HG03280 (cell line): Measurements from ENCODE around the gene F7.
A peak's percentile ranks its signal among the peaks of the same experiment; 100 is the strongest.
"Not testable (repeated sequence)": the region's sequence is repeated elsewhere in the genome, so short reads cannot be mapped to it uniquely, and the experiment has no call there.

Source experiments
- ATAC-seq: cut with Tn5 transposase; IDR thresholded peaks from one replicate; pipeline ENCODE4 v1.9.1; 2021; ENCODE audit warnings: mild to moderate bottlenecking, moderate library complexity; ENCODE audit not compliant: unreplicated experiment

F7 gene

DNA sequence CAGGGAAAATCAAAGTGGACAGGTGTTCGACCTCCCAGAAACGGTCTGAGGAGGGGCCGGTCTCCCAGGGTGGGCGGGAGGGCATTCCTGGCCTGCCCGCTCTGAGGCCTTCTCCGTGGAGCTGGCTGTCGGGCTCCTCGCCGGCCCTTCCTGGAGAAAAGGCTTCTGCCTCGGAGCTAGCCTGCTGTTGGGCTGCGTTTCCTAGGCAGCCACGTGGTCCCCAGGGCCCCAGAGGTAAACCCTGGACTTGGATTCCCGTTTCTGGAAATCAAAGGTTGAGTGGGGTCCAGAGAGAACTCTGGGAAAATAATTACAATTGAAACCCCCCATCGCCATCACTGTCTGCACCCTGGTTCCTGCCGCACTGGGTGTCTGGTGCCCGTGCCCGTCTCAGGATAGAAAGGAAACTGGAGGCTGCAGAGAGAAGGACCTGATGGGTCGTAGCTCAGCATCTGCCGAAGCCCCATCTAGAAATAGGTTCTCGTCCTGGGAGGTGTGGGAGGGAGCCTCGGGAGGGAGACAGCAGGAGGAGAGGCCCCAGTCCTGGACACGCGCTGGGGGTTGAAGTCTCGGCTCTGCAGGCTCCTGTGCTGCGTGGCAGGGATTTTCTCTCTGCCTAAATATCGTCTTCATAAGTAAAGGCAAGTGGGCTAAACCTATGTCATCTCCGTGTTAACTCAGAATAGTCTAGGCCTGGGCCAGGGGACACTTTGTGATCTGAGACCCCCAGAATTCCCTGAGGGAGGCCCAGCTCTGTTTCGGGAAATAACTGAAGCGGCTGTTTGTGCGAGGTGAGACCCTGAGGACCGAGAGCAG lies 45.2 kb downstream of the F7 start:
- no peak for ATAC-seq

DNA sequence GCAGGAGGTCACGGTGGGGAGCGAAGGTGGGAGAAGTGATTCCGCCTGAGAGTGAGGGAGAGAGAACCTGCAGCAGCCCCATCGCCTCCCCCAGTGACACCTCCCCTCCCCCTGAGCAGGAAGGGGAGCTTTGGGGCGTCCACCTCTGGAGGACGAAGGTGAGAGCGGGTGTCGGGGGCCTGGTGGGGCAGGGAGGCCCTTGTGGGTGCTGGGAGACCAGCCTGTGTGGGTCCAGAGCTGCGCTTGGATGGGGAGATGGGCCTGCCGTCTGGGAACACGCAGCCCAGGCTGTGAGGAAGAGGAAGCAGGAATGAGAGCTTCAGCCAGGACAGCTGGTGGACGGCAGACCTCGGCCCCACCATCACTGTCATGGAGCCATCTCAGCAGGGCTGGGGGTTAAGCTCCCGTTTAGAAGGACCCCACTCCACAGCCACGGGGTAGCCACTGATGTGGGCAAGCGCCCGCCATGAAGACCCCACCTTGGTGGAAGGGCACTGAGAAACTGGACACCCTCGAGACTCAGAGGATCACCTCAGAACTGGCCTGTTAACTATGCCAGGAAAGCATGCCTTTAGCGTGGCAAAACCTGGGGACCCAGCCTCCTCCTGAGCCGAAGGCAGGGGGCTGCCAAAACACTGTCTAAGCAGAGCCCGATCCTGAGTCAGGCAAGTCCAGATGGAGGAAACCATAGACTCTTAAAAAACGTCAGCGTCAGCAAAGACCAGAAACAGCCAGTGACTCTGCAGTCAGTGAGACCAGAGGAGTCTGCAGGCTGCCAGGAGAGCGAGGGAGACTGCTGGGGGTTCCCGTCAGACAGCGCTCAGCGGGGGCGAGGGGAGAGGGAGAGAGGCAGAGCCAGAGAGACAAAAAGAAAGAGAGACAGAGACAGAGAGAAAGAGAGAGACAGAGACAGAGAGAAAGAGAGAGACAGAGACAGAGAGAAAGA lies 46.4 kb downstream of the F7 start:
- ATAC-seq, result no peak

DNA sequence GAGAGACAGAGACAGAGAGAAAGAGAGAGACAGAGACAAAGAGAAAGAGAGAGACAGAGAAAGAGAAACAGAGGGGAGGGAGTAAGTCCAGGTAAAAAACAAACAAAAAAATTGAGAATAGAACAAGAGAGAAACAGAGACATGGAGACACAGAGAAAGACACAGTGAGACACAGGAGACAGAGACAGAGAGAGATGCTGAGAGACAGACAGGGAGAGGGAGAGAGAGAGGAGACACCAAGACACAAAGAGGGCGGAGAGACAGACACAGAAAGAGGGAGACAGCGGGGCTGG lies 47.0 kb downstream of the F7 start:
- ATAC-seq, result no peak

DNA sequence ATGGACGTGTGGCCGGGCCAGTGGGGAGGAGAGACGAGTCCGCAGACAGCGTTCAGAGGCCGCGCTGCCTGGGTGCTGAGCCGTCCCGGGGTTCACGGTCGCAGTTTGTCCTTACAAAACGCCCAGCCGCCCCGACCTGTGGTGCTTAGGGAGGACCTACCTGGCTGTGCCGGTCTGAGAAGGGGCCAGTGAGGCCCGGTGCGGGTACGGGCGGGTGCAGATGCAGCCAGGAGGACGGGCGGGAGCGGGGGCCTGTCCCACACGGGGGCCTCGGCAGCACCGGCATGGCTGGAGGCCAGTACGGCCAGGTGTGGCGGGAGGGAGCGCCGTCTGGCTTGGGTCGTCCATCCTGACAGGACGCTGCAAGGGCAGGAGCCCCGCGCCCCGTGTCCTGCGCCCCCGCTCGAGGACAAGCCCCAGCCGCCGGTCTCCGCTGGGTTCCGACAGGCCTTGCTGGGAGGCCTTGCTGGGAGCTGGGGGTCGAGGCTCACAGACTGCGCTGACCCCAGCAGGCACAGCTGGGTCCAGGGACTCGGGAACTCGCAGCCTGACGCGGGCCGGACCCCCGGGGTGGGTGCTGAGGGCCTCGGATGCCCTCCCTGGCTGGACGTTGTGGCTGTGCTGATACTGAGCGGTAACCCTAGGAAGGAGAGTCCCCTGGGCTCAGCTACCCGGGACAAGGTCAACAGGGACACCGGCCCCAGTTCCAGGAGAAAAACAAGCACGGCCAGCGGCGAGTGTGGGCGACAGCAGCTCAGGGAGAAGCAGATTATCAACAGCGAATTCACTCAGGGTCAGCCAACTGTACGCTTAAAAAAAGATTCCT lies 47.6 kb downstream of the F7 start:
- ATAC-seq, result peak; percentile 29

DNA sequence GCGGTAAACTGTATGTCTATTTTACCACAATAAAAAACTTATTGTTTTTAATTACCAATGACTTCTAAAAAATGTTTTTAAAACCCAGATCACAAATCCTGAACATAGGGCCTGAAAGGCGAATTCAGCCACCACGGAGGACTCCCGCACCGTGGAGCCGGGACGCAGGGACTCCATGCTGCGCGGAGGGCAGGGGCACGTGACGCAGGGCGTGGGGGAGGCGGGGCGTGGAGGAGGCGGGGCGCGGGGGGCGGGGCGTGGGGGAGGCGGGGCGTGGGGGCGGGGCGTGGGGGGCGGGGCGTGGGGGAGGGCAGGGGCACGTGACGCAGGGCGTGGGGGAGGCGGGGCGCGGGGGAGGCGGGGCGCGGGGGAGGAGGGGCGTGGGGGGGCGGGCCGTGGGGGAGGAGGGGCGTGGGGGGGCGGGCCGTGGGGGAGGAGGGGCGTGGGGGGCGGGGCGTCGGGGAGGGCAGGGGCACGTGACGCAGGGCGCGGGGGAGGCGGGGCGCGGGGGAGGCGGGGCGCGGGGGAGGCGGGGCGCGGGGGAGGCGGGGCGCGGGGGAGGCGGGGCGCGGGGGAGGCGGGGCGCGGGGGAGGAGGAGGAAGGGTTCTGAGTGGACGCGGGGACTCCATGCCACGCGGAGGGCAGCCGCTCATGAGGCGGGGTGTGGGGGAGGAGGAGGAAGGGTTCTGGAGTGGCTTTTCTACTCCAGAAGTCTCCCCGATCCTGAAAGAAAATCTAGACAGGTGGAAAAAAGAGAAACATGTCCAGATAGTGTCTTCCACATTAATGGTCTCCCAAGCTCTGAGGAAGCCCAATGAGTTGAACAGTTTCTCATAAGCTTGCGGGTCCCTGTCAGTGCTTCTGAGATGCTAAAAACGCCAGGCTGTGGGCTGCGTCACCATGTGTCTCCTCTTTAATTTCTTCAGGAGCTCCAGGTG lies 48.5 kb downstream of the F7 start:
- peak; percentile 57 for ATAC-seq

DNA sequence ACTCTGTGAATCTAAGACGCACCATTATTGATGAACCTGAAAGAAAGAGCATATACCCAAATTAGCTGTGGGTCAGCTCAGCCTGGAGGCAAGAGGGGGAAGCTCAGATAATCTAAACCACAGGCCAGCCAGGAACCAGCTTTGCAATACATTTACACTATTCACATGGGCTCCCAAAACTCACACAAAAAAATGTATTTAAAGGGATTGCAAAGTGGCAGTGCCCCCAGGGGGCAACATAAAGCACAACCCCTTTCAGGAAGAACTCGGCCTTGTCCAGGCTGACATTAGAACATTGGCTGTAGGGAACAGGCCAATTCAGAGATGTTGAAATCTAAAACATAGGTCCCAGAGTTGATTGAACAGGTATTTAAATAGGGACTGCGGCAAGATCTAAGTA lies 49.6 kb downstream of the F7 start:
- no peak for ATAC-seq

DNA sequence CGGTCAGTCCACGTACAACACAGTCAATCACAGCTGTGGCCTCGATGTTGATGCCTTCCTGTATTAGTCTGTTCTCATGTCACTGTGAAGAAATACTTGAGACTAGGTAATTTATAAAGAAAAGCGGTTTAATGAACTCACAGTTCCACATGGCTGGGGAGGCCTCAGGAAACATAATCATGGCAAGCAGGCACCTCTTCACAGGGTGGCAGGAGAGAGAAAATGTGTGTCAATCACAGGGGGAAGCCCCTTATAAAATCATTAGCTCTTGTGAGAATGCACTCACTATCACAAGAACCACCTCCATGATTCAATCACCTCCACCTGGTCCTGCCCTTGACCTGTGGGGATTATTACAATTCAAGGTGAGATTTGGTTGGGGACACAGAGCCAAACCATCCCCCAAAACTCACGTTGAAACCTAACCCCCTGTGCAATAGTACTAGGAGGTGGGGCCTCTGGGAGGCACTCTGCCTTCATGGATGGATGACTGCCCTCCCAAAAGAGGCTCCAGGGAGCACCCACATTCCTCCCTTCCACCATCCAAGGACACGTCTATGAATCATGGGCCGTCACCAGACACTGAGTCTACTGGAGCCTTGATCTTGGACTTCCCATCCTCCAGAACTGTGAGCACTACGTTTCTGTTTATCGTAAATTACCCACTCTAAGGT lies 50.5 kb downstream of the F7 start:
- ATAC-seq, result no peak

DNA sequence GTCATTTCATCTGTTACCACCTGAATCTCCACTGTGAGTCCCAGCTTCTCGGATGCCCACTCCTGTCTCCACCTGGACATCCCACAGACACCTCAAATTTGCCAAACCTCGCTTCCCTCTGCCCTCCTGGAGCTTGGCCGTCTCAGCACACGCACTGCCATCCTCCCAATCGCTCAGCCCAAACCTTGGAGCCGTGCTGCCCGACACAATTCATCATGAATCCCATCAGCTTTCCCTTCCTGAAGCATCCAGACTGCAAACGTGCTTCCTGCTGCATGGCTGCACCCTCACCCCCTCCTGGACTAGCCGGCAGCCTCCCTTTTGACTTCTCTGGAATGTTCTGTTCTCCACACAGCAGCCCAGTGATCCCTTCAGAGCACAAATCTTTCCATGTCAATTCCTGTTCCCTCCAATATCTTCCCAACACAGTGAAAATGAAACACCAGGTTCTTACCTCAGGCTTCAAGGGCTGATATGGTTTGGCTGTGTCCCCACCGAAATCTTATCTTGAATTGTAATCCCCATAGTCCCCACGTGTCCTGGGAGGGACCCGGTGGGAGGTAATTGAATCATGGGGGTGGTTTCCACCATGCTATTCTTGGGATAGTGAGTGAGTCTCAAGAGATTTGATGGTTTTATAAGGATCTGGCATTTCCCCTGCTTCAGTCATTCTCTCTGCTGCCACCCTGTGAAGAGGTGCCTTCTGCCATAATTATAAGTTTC lies 51.8 kb downstream of the F7 start:
- no peak for ATAC-seq

DNA sequence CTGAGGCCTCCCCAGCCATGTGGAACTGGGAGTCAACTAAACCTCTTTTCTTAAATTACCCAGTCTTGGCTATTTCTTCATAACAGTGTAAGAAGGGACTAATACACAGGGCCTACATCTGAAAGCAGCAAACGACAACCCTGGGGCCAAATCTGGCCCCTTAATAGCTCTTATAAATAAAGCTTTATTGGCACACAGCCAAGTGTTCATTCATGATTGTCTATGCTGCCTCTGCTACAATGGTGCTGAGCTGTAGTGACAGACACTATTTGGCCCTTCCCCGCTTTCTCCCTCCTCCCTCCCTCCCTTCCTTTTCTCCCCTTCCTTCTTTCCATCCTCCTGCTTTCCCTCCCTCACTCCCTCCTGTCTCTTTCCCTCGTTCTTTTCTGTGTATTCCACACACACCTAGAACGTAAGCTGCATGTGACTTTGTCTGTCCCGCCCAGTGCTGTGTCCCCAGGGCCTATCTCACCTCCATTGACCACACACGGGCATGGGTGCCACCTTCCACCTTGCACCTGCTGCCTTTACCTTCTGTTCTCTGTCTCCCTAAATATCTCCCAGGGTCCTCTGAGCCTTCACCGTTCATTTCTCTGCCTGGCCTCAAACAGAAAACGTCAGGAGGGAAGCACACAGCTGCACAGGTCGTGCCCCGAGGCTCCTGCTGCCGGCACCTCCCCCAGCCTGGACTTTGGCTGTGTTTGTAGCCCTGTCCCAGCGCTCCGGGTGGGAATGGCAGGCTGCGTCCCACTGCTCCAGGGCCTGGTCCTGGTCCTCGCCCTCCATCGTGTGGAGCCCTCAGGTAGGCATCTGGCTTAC lies 52.5 kb downstream of the F7 start, which contains the start of gene PROZ:
Gene PROZ (plus strand): TSS at position 720 of the 819 bp plus-strand sequence. CDS start 13 bp downstream, at position 733.
- ATAC-seq, result no peak

DNA sequence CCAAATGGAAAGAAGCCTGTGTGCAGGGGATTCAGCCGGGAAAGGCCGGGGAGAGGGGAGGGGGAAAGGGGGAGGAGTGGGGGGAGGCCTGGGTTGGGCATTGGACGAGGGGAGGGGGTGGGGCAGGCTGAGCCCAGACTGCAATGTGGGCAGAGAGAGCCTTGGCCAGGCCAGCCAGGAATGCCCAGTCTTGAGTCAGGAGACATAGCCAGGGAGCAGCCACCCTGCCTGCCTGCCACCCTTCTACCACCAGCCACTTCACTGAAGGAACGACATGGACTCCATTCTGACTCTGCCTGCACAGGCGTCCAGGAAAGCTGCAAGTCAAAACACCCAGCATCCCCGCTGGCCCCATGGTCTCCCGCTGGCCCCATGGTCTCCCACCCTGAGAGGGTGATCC lies 53.4 kb downstream of the F7 start:
- ATAC-seq, result no peak

DNA sequence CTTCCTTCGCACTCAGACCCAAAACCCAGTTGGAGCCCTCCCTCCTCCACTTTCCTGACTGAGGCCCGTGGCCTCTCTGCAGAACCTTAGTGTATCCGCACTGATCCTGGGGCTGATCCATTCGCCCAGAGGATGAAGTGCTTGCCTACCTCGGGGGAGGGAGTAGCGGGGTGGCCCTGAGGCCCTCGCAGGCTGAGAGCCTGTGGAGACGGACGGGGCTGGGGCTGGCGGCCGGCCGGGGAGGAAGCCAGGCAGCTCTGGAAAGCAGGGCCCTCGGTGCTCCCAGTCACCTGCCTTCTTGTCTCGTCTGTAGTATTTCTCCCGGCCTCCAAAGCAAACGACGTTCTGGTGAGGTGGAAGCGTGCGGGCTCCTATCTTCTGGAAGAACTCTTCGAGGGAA lies 54.1 kb downstream of the F7 start:
- ATAC-seq, result no peak

DNA sequence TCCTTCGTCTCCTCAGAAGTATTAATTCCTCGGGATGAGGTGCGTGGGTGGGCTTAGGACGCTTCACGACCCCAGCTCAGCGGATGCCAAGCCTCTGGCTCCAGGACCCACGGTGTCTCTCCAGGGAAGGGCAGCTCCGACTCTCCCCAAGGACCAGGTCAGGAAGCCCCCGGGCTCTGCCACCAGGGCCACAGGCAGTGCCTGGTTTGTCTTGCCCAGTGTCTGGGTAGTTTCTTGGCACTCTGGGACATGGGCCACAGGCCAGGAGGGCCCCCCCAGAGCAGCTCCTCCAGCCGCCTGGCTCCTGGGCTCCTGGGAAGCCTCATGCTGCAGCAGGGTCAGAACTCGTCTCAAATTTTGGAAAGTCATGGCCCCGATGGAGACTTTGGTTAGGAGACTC lies 55.4 kb downstream of the F7 start:
- no peak for ATAC-seq

DNA sequence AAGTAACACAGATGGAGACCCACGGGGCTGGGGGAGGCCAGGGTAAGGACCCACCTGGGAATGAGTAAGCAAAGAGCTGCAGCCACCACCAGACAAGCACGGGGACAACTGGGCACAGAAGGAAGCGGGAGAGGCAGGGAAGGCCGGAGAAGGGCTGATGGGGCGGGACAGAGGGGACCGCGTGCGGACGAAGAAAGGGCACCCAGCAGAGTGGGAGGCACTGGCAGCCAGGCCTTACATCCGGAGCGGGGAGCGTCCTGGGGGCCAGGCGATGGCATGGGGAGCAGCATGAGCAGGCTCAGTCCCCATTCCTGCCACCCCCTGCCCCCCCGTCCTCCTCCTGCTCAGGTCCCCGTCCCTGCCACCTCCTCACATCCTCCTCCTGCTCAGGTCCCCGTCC lies 55.8 kb downstream of the F7 start:
- no peak for ATAC-seq

DNA sequence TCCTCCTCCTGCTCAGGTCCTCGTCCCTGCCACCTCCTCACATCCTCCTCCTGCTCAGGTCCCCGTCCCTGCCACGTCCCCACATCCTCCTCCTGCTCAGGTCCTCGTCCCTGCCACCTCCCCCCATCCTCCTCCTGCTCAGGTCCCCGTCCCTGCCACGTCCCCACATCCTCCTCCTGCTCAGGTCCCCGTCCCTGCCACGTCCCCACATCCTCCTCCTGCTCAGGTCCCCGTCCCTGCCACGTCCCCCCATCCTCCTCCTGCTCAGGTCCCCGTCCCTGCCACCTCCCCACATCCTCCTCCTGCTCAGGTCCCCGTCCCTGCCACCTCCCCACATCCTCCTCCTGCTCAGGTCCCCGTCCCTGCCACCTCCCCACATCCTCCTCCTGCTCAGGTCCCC lies 56.4 kb downstream of the F7 start:
- not testable (repeated sequence) for ATAC-seq

DNA sequence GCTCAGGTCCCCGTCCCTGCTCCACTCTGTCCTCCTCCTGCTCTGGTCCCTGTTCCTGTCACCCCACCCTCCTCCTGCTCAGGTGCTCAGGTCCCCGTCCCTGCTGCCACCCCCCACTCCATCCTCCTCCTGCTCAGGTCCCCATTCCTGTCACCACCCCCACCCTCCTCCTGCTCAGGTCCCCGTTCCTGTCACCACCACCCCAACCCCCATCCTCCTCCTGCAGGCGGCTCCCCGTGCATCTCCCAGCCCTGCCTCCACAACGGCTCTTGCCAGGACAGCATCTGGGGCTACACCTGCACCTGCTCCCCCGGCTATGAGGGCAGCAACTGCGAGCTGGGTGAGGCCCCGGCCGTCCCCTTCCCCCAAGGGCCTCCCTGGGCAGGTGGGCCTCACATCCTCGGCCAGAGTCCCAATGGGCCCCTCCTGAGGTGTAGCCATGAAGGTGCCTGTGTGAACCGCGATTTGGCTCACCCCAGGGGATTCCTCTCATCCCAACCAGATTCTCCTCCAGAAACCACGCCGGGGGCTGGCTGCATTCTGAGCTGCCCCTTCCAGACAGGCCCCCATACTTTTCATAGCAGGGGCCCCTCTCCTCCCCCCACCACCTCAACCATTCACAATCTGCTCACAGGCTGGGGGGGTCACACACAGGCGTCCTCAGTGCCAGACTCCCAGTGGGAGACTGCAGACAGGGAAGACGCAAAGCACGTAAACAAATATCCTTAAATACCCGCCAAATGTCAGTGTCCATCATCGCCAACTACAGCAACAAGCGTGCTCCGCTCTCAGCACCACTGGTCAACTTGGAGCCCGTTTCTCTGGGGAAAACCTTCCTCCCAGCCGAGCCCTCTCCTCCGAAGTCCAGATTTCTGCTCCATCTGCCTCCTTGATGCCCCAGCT lies 57.4 kb downstream of the F7 start:
- no peak for ATAC-seq

DNA sequence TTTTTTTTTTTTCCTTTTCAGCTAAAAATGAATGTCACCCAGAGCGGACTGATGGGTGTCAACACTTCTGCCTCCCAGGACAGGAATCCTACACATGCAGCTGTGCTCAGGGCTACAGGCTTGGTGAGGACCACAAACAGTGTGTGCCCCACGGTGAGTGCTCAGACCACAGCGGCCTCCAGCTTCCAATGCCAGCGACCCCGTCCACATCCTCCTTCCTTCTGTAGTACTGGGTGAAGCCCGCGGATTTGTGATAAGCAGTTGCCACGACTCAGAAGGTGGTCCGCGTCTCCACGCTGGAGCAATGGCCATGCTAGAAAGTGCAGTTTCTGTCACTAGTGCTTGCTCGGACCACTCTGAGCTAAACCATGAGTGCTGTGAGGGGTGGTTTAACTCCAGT lies 58.9 kb downstream of the F7 start:
- no peak for ATAC-seq

DNA sequence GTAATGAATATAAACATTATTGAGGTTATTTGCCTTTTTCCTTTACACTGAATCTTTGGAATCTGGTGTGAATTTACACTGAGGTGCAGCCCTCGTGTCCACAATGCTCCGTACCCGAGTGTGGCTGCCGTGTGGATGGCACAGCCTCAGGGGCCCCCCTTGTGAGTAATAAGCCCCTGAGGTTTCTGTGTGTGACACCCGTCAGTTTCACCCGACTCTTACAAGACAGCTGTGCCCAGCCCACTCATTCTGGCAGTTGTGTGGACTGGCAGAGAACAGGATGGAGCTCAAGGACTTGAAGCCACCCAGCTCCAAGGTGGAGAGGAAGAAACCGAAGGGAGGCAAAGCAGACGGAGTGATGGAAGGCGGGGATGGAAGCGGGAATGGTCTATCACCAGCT lies 60.7 kb downstream of the F7 start:
- no peak for ATAC-seq
